Raji (cell line): ENCODE data around the gene ZNF608.

Experiments used
- POLR2A ChIP-seq: IDR thresholded peaks from 2 replicates; pipeline ENCODE4 v1.6.1; 2011; ENCODE audit warnings: low read depth, low read length, control low read depth; ENCODE audit not compliant: insufficient read depth

Gene ZNF608

DNA sequence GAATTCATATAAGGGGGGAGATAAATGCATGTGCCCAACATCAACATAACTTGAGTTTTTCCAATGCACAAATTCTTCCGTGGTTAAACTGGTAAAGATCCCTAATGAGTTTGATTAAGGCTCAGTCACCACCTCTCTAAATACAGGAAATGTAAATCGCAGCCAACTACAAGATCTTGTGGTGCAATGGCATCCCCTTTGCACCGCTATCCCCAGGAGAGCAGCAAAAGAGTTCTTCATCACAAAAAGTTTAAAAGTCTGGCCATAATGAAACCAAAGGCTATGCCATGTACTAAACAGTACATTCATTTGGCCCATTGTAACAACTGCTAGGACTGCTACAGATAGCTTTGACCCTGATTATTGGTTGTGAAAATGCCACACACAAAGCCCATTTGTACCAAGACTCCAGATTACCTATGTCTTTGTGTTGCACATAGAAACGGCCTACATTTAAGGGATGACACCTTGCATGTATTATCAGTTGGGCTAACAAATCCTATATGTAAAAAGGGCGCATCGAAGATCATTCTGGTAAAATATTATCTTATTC, 44.5 kb downstream of the ZNF608 start:
- TF ChIP-seq POLR2A = no peak

DNA sequence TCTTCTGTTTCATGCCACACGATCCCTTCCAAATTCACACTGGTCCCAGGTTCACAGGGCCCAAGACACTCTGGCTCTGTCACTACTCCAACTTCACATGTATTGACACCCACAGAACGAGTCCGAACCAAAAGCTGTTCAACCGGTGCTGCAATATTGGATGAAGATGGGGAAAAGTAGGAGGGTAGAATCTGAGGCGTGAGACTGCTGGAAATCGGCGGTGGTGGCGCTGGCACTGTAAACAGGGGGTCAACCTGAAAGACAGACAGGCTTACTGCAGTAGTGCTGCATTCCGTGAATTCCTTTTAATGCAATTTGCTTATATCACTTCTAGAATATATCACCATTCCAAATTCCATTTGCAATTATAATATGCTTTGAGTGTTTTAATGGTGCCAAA, 45.4 kb downstream of the ZNF608 start:
- no peak for TF ChIP-seq POLR2A

- no peak for TF ChIP-seq POLR2A
These were observed 46.1 kb downstream of the ZNF608 start for GRCh38 chr5:124700333-124700732.

DNA sequence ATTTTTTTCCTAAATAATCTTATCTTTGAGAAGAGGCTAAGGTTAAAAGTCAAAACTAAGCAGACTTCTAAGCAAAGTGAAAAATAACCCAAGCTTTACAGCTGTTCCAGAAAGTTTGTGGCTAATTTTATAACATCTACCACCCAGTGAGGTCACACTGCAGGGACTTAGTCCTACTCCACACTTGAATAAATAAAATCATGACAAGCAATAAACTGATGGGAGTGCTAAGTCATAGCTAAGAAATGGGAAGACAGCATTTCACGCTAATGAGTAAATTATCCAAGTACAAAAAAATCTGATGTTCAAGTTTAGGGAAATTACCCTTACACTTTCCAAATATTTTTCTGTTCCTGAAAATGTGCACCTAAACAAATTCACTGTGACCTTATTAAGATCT, 47.7 kb downstream of the ZNF608 start:
- no peak for TF ChIP-seq POLR2A

DNA sequence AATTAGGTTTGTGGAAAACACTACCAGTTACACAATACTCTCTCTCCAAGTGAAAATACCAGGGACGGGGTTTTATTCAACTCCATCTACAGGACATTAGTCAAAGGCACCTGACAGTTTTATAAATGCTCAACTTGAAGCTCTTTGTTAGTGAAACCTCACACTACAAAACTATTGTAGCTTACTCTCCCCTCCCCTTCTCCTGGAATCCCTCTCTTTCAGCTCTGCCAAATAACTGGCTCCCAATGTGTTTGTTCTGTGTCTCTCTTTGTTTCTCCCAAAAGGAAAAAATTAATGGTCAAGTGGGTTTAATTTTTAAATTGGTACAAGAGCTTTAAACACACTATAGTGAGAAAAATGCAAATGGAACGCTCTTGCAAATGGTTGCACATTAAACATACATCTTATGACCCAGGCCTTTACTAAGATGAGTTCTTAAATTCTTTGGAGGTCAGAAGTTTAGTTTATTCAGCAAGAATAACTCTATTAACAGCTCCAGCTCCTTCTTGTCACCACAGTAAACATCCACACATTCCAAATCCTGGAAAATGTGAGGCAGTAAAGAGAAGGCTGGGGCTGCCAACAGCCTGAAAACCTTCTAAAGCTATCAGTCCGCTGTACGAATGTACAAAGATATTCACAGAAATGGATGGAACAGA, 48.4 kb downstream of the ZNF608 start:
- no peak for TF ChIP-seq POLR2A

- no peak for TF ChIP-seq POLR2A
These were observed 48.9 kb downstream of the ZNF608 start for GRCh38 chr5:124697501-124697900.

GRCh38 chr5:124696898-124697297, 49.5 kb downstream of the ZNF608 start:
- TF ChIP-seq POLR2A = no peak
